Lower leg skin (tissue), 4 donors: ENCODE data around the gene CTBP1. TPM values are rescaled to one million over a fixed set of nuclear protein-coding genes. Genes with fewer than 3 reads are reported as not detected.

Source experiments
- DNase-seq, 2 donors: peaks; one replicate each; pipeline ENCODE4 v3.0.0-alpha.2; 2019; ENCODE audit warnings: low spot score in 2 of 2
- H3K4me3 ChIP-seq: fragments of 200-600 bp; sonication (generic); 2 replicates; pipeline ENCODE4 v1.5.1; 2017; ENCODE audit warnings: mild to moderate bottlenecking, low read depth; ENCODE audit not compliant: poor library complexity, severe bottlenecking
- CTCF ChIP-seq, 3 donors: fragments of 450-650 bp; IDR thresholded peaks; one replicate each; pipeline ENCODE4 v1.5.1; 2016; ENCODE audit warnings: antibody characterized with exemption in 3 of 3, mild to moderate bottlenecking in 3 of 3, moderate library complexity in 2 of 3
- POLR2A ChIP-seq, 2 donors: fragments of 450-650 bp; IDR thresholded peaks; one replicate each; pipeline ENCODE4 v1.6.1; 2016 to 2017; ENCODE audit warnings: antibody characterized with exemption in 2 of 2, mild to moderate bottlenecking in 1 of 2, moderate library complexity in 1 of 2
- WGBS, 2 donors: methylation state at CpG; one replicate each; pipeline ENCODE4 v1.1.5; 2018; 5-methylcytosine and 5-hydroxymethylcytosine counted together
- intact Hi-C: fragments of 100-400 bp; cut with DNase I; formaldehyde crosslinking; loops from one replicate; pipeline ENCODE4 v1.15.0; 2023; ENCODE audit warnings: low total_unique reads
- total RNA-seq, 4 donors: library from RNA; depleted of rRNA; stranded (reverse); fragments of >200 nt; gene quantifications; one replicate each; pipeline ENCODE4 v1.1.0, GENCODE V29; 2016

The CTBP1 gene
- total RNA-seq, 4 donors from 2014 or later = 124 to 195 (median 148) TPM

- intact Hi-C loops = no loop called here
- H3K4me3 ChIP-seq = no peak overlapping the region
- WGBS, 2 donors = 77 to 83% methylated on average over 9 to 10 of the region's 10 CpGs
- TF ChIP-seq POLR2A (IDR thresholded peaks at IDR 0.05) = no peak
- no peak for TF ChIP-seq CTCF (IDR thresholded peaks at IDR 0.05)
- DNase-seq = peak in 1 of 2 donors; percentile 85
Measured at GRCh38 chr4:1210971-1211370, 38.0 kb downstream of the CTBP1 start.

- no peak overlapping the region for H3K4me3 ChIP-seq
- 73 to 74% methylated on average over 14 to 22 of the region's 22 CpGs for WGBS, 2 donors
- DNase-seq = no peak
- no peak for TF ChIP-seq POLR2A (IDR thresholded peaks at IDR 0.05)
- TF ChIP-seq CTCF (IDR thresholded peaks at IDR 0.05) = no peak
- intact Hi-C loops = no loop called here
Measured at GRCh38 chr4:1210241-1210841, 38.6 kb downstream of the CTBP1 start.

GRCh38 chr4:1209821-1210220 is 39.1 kb downstream of the CTBP1 start:
- 36 to 56% methylated on average over 8 to 10 of the region's 11 CpGs for WGBS, 2 donors
- intact Hi-C loops = no loop called here
- TF ChIP-seq CTCF (IDR thresholded peaks at IDR 0.05) (no peak), POLR2A (IDR thresholded peaks at IDR 0.05) (no peak)
- peak in 1 of 2 donors; percentile 93 for DNase-seq
- no peak overlapping the region for H3K4me3 ChIP-seq

- intact Hi-C loops = no loop called here
- no peak overlapping the region for H3K4me3 ChIP-seq
- DNase-seq = peak in 1 of 2 donors; percentile 83
- WGBS, 2 donors = 38 to 48% methylated on average over 22 to 31 of the region's 31 CpGs
- TF ChIP-seq CTCF (IDR thresholded peaks at IDR 0.05) (no peak), POLR2A (IDR thresholded peaks at IDR 0.05) (no peak)
Measured at GRCh38 chr4:1208970-1209704, 39.8 kb downstream of the CTBP1 start.

GRCh38 chr4:1208266-1208961 is 40.5 kb downstream of the CTBP1 start:
- TF ChIP-seq CTCF (IDR thresholded peaks at IDR 0.05) (no peak), POLR2A (IDR thresholded peaks at IDR 0.05) (no peak)
- peak in 1 of 2 donors; percentile 86 for DNase-seq
- 38 to 49% methylated on average over 23 to 37 of the region's 37 CpGs for WGBS, 2 donors
- H3K4me3 ChIP-seq = no peak overlapping the region
- intact Hi-C loops = no loop called here
